GM12865 (cell line): ENCODE results near the gene EPHA2.

Source experiments
- DNase-seq: peaks from one replicate; pipeline ENCODE4 v3.0.0; 2010; ENCODE audit warnings: low read depth
- H3K4me3 ChIP-seq: 2 replicates; pipeline ENCODE4 v1.5.1; 2011; ENCODE audit warnings: mild to moderate bottlenecking, low read depth, low read length, control low read depth
- CTCF ChIP-seq: IDR thresholded peaks from 2 replicates; pipeline ENCODE4 v1.5.1; 2011; ENCODE audit warnings: low read length, control low read depth, low read depth, inconsistent platforms; ENCODE audit not compliant: insufficient read depth; ENCODE audit errors: missing control alignments

The EPHA2 gene

GRCh38 chr1:16132325-16132785 is 23.5 kb downstream of the EPHA2 start:
- no peak for TF ChIP-seq CTCF
- DNase-seq = no peak
- H3K4me3 ChIP-seq = no peak overlapping the region

DNA sequence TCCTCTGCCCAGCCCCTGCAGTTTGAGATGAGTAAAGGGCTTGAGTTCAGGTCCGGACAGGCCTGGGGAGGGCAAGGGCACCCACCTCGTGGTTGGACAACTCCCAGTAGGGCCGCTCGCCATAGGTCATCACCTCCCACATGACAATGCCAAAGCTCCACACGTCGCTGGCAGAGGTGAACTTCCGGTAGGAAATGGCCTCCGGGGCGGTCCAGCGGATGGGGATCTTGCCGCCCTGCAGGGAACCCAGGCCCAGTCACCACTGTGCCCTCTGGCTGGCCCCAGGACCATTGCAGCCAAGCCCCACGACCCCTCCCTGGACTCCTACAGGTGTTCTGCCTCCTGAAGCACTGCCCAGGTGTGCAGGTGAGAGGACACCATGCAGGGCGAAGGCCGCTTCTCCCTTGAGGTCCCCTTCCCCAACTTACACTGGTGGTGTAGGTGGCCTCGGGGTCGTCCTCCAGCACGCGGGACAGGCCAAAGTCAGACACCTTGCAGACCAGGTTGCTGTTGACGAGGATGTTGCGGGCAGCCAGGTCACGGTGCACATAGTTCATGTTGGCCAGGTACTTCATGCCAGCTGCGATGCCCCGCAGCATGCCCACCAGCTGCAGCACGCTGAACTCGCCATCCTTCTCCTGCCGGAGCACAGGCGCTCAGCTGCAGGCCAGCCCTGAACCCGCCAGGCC is 24.1 kb downstream of the EPHA2 start:
- H3K4me3 ChIP-seq = no peak overlapping the region
- TF ChIP-seq CTCF = no peak
- DNase-seq = no peak

GRCh38 chr1:16130827-16131226 is 25.0 kb downstream of the EPHA2 start:
- H3K4me3 ChIP-seq = no peak overlapping the region
- DNase-seq = no peak
- no peak for TF ChIP-seq CTCF

- TF ChIP-seq CTCF = no peak
- no peak for DNase-seq
- no peak overlapping the region for H3K4me3 ChIP-seq
These were observed 25.8 kb downstream of the EPHA2 start for GRCh38 chr1:16129921-16130543.

DNA sequence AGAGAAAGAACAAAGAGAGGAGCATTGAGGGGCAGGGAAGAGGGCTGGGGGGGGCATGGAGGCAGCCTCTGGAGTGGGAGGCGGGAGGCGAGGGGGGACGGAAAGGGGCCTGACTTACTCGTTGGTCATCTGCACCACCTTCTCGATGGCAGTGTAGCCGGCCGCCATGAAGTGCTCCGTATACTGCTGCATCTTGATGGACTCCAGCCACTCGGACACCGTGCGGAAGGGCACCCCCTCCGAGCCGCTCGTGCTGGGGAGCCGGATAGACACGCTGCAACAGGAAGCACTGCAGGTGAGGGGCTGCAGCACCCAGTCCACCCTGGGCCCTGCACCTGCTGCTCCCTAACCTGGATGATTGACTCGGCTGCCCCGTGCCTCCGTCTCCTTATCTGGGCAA is 26.6 kb downstream of the EPHA2 start:
- no peak for DNase-seq
- TF ChIP-seq CTCF = no peak
- H3K4me3 ChIP-seq = no peak overlapping the region

DNA sequence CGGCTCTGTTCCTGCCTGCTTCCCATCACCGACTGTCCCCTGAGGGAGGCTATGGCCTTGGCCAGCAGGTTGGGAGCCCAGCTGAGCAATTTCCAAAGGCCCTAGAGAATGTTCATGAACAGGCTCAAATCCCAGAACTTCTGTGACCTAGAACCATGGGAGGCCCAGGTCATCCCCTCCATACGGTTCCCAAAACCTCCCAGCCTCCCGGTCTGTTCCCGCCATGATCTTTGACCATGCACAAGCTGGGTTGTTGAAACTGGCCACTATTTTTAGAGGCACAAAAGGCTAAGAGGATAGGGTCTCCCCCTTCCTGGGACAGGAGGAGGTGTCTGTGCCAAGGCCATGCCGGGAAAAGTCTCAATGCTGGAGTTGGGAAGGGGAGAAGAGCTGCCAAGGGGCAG is 27.5 kb downstream of the EPHA2 start:
- DNase-seq = no peak
- TF ChIP-seq CTCF = no peak
- H3K4me3 ChIP-seq = no peak overlapping the region
